ENCODE results near the gene AHNAK.

Gene AHNAK

DNA sequence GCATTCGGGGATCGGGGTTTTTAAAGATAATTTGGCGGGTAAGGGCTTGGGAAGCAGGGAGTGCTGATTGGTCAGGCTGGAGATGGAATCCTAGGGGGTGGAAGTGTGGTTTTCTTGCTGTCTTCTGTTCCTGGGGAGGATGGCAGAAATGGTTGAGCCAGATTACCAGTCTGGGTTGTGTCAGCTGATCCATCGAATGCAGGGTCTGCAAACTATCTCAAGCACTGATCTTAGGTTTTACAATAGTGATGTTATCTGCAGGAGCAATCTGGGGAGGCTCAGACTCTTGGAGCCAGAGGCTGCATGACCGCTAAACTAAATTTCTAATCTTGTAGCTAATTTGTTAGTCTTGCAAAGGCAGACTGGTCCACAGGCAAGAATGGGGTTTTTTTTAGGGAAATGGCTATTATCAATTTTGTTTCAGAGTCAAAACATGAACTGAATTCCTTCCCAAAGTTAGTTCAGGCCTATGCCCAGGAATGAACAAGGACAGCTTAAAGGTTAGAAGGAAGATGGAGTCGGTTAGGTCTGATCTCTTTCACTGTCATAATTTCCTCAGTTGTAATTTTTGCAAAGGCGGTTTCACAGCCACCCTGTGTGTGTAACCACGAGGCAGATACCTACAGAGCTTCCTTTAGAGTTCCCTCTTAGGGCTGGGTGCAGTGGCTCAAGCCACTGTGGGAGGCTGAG is 117.6 kb downstream of the AHNAK start:
- no peak for DNase-seq

DNA sequence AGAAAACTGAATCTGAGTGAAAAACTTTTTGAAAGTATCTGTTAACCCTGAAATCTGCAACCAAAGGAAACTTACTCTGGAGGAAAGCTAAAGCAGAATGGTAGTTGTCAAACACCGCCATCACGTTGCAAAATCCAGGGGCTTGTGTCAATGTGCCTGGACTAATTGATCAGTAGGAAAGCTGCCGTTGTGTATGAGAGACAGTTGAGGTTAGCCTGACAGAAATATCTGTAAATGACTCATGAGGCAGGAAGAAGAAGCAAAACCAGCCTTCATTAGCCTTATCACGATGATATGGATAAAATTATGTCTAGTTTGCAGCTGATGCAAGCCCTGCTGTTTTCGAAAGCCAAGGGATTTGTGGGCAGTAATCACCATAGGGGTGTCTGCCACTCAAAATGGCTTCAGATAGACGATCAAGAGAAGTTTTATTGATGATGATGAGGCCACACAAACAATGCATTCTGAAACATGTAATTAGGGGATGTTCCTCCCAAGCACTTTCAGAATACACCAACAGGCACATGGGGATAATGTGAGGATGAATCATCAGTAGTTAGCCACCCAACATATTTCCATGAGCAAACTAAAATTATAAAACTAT is 118.9 kb downstream of the AHNAK start:
- no peak for DNase-seq

DNA sequence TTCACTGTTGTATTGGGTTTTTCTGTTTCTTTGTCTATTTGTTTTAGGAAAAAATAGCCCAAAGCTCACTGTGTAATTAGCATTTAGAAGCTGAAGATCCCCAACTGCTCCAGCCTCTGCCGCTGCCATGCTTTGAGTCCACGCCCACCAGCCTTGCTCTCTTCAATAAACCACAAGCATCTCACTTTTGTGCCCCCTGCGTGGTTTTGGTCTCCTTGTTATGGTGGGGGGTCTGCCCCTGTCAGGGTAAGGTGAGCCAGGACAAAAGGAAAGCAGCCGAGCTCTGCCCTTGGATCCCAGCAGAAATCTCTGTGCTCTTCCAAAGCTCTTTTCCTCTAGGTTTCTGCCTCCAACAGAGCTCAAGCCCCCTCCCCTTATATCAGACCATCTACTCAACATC is 123.6 kb downstream of the AHNAK start:
- DNase-seq, result no peak

- DNase-seq, result no peak
Observed at GRCh38 chr11:62421996-62422395, 124.6 kb downstream of the AHNAK start.

- DNase-seq, result no peak
Observed at GRCh38 chr11:62420882-62421281, 125.7 kb downstream of the AHNAK start.

DNA sequence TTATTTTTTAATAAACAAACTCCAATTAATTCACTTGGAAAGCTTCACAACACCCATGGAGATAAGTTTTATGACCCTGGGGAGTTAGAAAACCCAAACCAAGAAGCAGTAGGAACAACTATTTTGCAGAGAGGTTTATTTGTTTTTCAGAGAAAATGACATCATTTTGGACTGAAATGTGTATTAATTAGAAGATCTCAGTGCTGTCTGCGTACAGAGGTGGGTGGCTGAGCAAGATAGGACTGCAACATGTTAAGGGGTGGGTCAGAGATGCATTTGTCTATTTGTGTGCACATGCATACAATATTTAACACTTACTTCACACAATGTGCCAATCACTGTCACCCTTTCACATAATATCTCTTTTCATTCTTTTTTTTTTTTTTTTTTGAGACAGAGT is 126.7 kb downstream of the AHNAK start:
- no peak for DNase-seq

GRCh38 chr11:62419314-62419929 is 127.2 kb downstream of the AHNAK start:
- no peak for DNase-seq

- no peak for DNase-seq
Observed at GRCh38 chr11:62418733-62419132, 127.9 kb downstream of the AHNAK start, which contains the start of gene SCGB1A1. TSS of gene SCGB1A1 (plus strand) at chr11:62419033. CDS start at chr11:62419096, 63 bp downstream.

- no peak for DNase-seq
Observed at GRCh38 chr11:62418136-62418535, 128.5 kb downstream of the AHNAK start.

GRCh38 chr11:62416596-62416995 is 130.0 kb downstream of the AHNAK start:
- DNase-seq, result no peak

DNA sequence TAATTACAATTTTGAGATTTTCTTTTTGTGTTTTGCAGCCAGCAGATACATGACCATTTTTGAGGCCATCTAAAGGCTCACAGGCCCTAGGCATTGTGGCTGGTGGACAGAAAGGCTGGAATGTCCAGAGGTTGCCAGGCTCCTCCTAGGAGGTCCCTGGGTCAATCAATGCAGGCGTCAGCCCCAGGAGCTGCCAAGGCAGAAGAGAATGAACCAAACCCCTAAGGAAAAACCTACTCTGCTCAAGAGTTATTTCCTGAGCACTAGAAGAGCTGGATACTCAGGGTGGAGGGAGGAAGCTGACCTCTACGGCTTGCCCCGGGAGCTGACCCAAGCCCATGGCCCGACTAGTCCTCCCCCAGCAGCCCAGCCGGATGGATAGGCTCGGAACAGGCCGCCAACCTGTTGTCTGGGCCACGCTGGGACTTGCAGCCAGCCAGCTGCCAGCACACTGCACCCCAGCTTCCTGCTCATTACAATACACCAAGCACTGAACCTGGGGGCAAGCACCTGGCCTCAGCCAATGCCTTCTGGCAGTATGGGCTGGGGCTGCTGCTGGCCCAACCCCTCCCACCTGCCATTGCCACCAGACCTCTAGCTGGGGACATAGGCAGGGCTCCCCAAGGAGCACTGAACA is 133.4 kb downstream of the AHNAK start:
- DNase-seq, result no peak

DNA sequence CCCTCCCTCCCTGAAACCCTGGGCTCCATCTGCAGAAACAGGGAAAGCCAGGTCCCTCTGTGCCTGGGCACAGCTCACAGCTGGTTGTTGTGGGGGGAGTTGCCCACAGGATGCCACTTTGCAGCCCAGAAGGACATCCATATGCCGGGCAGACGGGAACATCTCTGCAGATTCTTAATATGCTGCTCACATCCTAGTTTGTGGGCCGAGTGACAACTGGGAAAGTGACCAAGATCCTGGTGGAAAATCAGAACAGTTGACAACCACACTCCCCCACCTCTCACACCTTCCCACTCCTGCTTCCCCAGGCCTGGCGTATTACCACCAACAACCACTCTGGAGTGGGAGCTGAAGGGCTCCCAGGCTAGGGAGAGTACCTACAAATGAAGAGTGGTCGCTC is 135.1 kb downstream of the AHNAK start:
- no peak for DNase-seq

DNA sequence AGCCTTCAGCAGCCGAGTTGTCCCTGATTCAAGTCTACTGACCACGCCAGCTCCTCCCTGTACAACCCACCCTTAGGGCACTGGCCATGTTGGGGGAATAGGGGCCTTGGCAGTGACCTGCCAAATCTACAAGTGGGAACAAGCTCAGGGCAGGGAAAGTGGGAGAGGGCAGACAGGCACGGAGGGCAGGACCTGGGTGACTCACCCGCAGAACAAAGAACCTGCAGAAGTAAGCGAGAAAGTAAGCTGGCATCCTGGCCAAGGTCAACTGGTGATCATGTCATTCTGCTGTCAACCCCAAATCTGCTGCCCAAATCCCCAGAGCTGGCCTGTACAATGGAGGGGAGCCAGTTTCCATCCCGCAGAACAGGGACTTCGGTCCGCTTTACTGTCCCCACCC is 135.6 kb downstream of the AHNAK start:
- DNase-seq, result no peak

DNA sequence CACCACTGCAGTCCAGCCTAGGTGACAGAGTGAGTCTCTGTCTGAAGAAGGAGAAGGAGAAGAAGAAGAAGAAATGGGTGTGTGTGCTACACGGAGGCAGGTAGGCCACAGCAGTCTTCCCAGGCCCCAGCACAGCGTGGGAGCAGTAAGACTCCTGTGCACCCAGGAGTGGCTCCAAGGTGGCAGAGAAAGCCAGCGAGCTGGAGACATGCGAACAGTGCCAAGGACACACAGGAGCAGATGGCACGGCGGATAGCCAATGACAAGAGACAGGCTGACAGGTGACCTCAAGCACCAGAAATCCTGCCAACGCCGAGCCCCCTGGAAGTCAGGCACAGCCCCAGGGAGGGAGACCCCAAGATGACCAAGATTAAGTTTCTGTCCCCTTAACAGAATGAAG is 136.8 kb downstream of the AHNAK start:
- DNase-seq, result no peak

DNA sequence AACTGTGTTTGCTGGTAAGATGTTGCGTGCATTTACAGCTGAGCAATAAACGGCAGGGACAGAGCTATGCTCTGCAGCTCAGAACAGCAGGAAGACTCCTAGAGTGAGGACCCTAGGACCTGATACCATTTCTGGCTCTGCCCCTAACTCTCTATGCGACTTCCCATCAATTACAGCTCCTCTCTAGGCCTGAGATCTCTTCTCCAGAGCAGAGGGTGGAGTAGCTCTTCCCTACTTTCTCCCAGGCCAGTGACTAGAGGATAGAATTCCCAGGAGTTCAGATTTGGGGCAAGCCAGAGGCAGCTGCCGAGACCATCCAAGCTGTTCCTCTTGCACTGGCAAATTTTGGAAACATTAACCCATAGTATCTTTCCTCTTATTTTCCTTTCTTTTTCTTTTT is 140.6 kb downstream of the AHNAK start:
- no peak for DNase-seq

GRCh38 chr11:62404901-62405300 is 141.7 kb downstream of the AHNAK start:
- DNase-seq, result no peak

GRCh38 chr11:62404435-62404834 is 142.2 kb downstream of the AHNAK start:
- DNase-seq, result no peak

- DNase-seq, result no peak
Observed at GRCh38 chr11:62402960-62403730, 143.5 kb downstream of the AHNAK start.

DNA sequence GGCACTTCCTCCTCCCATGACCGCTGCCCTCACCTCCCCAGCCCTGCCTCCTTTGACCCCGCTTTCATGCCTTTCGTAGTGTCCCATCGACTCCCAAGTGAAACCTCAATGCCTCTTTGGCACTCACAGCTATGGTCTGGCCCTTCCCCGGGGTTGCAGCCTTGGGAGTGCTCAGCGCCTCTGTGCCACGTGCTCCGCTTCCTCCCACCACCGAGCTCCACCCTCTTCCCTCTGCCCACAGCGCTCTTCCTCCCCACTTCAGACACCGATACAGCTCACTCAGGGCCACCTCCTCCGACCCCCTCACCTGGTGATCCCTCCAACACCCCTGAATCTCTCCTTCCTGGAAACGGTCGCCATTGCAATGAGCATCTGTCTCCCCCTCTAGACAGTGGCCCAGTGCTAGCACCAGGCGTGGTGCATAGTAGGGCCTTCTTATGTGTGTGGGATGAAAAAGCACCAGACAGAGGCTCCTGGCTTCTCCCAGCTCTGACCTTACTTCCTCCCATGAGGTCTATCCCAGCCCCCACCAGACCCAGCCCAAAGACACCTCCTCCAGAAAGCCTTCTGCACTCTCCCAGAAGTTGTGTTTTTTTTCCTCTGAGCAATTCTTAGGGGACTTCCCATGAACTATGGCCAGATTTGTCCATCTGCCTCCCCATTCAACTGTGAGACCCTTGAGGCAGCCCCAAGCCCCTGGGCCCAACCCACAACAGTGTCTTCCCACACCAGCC is 144.2 kb downstream of the AHNAK start:
- peak; percentile 43 for DNase-seq

- DNase-seq, result no peak
Observed at GRCh38 chr11:62401811-62402210, 144.8 kb downstream of the AHNAK start.

- DNase-seq, result no peak
Observed at GRCh38 chr11:62401356-62401755, 145.2 kb downstream of the AHNAK start.

- no peak for DNase-seq
Observed at GRCh38 chr11:62400760-62401159, 145.8 kb downstream of the AHNAK start.

Measured in CD4-positive, alpha-beta T cell treated with Interferon gamma for 1 hour (primary cell).